ENCODE data around the gene DBNDD1. TPM values are rescaled to one million over a fixed set of nuclear protein-coding genes. Genes with fewer than 3 reads are reported as not detected.

The DBNDD1 gene
- polyA plus RNA-seq, 1 of the 3 experiments (the other 2 are of a cell fraction), result 27.9 TPM

DNA sequence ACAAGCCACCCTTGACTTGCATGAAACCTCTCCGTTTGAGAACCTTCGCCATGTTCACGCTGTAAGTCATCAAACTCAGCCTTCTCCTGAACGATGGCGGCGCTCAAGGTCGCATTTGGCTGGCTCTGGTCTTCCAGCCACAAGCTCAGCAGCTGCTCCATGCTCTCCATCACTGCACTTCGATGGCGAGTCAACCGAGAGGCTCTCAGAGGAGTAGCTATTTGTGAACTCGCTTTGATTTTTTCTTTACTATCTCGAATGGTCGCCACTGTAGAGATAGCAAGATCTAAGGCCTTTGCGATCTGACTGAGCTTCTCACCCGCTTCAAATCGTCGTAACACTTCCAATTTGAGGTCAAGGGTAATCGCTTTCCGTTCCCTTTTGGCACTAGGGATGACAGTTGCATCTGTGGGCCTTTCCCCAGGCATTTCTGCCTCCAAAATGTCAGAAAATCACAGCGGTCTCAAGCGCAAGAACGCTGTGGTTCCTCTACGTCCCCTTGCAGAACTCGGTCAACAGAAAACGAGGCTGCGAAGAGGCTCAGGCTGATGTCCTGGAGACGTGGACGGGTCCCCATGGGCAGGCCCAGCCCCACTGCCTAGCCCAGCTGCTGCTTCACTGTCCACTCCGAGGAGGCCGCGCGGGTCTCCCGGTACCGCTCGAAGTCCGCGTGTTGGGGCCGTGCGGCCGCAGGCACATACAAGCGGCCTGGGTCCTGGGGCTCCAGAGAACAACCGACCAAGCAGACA lies 47.6 kb downstream of the DBNDD1 start:
- H3K4me3 ChIP-seq (ENCODE audit: low read depth in 2 of 2, low read length in 1 of 2), result peak overlapping the region; percentile 76 to 100
- peaks cover 63% of the 10 kb centered on the region for H3K79me2 ChIP-seq (ENCODE audit: insufficient read depth)
- no peak for DNase-seq
- H3K27ac ChIP-seq (ENCODE audit: low read depth in 2 of 2, low read length in 1 of 2), result peak overlapping the region; percentile 73 to 94; a peak in 3 of 4 replicates
- WGBS (ENCODE audit: low lambda C conversion rate), result 88% methylated on average over 41 of the region's 42 CpGs
- no peaks in the 10 kb centered on the region; the same call in 1 of the 2 replicates for H4K20me1 ChIP-seq (ENCODE audit: insufficient read depth)
- peaks cover 8% of the 10 kb centered on the region for H3F3A ChIP-seq (replicated peaks; ENCODE audit: insufficient read depth)
- H2AFZ ChIP-seq (ENCODE audit: low read depth), result peak overlapping the region; percentile 99
- CTCF ChIA-PET, result interaction anchor here (0.9 to 1.8 kb wide), 6 partner anchors 12 to 110 kb away, joined by 3 to 5 read pairs (median 4); partner anchors contain the start of gene DEF8
- H3K27me3 ChIP-seq (ENCODE audit: insufficient read depth), result no peaks in the 10 kb centered on the region
- no peaks in the 10 kb centered on the region for H3K9me3 ChIP-seq
- peaks cover 6% of the 10 kb centered on the region in 2 experiments for H3K36me3 ChIP-seq (replicated peaks in 1 of 2; ENCODE audit: control insufficient read depth in 1 of 2, insufficient read depth in 2 of 2, low read length in 1 of 2)
- peak overlapping the region; percentile 97 for H3K4me2 ChIP-seq
- no peaks in the 10 kb centered on the region for H3K9me2 ChIP-seq
- no peak for TF ChIP-seq SMC3 (IDR thresholded peaks at IDR 0.05; ENCODE audit: low read depth, low read length)
- TF ChIP-seq, protein P1, sequence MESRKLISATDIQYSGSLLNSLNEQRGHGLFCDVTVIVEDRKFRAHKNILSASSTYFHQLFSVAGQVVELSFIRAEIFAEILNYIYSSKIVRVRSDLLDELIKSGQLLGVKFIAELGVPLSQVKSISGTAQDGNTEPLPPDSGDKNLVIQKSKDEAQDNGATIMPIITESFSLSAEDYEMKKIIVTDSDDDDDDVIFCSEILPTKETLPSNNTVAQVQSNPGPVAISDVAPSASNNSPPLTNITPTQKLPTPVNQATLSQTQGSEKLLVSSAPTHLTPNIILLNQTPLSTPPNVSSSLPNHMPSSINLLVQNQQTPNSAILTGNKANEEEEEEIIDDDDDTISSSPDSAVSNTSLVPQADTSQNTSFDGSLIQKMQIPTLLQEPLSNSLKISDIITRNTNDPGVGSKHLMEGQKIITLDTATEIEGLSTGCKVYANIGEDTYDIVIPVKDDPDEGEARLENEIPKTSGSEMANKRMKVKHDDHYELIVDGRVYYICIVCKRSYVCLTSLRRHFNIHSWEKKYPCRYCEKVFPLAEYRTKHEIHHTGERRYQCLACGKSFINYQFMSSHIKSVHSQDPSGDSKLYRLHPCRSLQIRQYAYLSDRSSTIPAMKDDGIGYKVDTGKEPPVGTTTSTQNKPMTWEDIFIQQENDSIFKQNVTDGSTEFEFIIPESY (IDR thresholded peaks at IDR 0.05; ENCODE audit: borderline replicate concordance, low read depth), result no peak
- TF ChIP-seq, protein P2, sequence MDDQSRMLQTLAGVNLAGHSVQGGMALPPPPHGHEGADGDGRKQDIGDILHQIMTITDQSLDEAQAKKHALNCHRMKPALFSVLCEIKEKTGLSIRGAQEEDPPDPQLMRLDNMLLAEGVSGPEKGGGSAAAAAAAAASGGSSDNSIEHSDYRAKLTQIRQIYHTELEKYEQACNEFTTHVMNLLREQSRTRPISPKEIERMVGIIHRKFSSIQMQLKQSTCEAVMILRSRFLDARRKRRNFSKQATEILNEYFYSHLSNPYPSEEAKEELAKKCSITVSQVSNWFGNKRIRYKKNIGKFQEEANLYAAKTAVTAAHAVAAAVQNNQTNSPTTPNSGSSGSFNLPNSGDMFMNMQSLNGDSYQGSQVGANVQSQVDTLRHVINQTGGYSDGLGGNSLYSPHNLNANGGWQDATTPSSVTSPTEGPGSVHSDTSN (IDR thresholded peaks at IDR 0.05), result no peak
- no peak for TF ChIP-seq JUND (IDR thresholded peaks at IDR 0.05)
- no peak for TF ChIP-seq FOXJ3 (CRISPR knock-in tag; IDR thresholded peaks at IDR 0.05)
- TF ChIP-seq, protein P3, sequence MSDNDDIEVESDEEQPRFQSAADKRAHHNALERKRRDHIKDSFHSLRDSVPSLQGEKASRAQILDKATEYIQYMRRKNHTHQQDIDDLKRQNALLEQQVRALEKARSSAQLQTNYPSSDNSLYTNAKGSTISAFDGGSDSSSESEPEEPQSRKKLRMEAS (IDR thresholded peaks at IDR 0.05; ENCODE audit: low read depth), result no peak
- TF ChIP-seq EP300 (IDR thresholded peaks at IDR 0.05; ENCODE audit: borderline replicate concordance in 1 of 2, low read depth in 1 of 2, low read length in 1 of 2), result no peak
- no peak for TF ChIP-seq GATA2 (CRISPR knock-in tag; IDR thresholded peaks at IDR 0.05)
- no peak for TF ChIP-seq YY1 (IDR thresholded peaks at IDR 0.05; ENCODE audit: low read depth)
- no peak for TF ChIP-seq RCOR1 (IDR thresholded peaks at IDR 0.05; ENCODE audit: low read length)
- no peak for TF ChIP-seq MEF2A (IDR thresholded peaks at IDR 0.05; ENCODE audit: borderline replicate concordance, low read depth)
- no peak for TF ChIP-seq RXRA (IDR thresholded peaks at IDR 0.05; ENCODE audit: borderline replicate concordance, low read depth)
- no peak for TF ChIP-seq FOSL2 (IDR thresholded peaks at IDR 0.05; ENCODE audit: borderline replicate concordance, low read depth)
- no peak for TF ChIP-seq NRF1 (IDR thresholded peaks at IDR 0.05; ENCODE audit: low read depth, low read length)
- TF ChIP-seq, protein P4, sequence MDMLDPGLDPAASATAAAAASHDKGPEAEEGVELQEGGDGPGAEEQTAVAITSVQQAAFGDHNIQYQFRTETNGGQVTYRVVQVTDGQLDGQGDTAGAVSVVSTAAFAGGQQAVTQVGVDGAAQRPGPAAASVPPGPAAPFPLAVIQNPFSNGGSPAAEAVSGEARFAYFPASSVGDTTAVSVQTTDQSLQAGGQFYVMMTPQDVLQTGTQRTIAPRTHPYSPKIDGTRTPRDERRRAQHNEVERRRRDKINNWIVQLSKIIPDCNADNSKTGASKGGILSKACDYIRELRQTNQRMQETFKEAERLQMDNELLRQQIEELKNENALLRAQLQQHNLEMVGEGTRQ (IDR thresholded peaks at IDR 0.05; ENCODE audit: borderline replicate concordance, low read depth, low read length), result no peak
- TF ChIP-seq, protein P5, sequence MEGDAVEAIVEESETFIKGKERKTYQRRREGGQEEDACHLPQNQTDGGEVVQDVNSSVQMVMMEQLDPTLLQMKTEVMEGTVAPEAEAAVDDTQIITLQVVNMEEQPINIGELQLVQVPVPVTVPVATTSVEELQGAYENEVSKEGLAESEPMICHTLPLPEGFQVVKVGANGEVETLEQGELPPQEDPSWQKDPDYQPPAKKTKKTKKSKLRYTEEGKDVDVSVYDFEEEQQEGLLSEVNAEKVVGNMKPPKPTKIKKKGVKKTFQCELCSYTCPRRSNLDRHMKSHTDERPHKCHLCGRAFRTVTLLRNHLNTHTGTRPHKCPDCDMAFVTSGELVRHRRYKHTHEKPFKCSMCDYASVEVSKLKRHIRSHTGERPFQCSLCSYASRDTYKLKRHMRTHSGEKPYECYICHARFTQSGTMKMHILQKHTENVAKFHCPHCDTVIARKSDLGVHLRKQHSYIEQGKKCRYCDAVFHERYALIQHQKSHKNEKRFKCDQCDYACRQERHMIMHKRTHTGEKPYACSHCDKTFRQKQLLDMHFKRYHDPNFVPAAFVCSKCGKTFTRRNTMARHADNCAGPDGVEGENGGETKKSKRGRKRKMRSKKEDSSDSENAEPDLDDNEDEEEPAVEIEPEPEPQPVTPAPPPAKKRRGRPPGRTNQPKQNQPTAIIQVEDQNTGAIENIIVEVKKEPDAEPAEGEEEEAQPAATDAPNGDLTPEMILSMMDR (IDR thresholded peaks at IDR 0.05), result no peak
- H3K4me1 ChIP-seq (ENCODE audit: control insufficient read depth in 1 of 2, insufficient read depth in 2 of 2, low read depth in 1 of 2, low read length in 1 of 2), result peaks cover 7 to 23% of the 10 kb centered on the region in 2 experiments; a peak in 3 of 4 replicates
- POLR2A ChIA-PET, result interaction anchor here (0.6 to 2.7 kb wide), 4 partner anchors 47 to 98 kb away, joined by 3 to 24 read pairs (median 6); partner anchors contain the start of genes MC1R, TCF25 and TUBB3
- H3K9ac ChIP-seq, result peak overlapping the region; percentile 98

All from SK-N-SH (cell line).